HG02884 (cell line): ENCODE measurements around the gene ATF2.
A peak's percentile ranks its signal among the peaks of the same experiment; 100 is the strongest.
"Not testable (repeated sequence)": the region's sequence is repeated elsewhere in the genome, so short reads cannot be mapped to it uniquely, and the experiment has no call there.

Experiments
- ATAC-seq: cut with Tn5 transposase; IDR thresholded peaks from one replicate; pipeline ENCODE4 v1.9.1; 2021; ENCODE audit warnings: mild to moderate bottlenecking, moderate library complexity; ENCODE audit not compliant: unreplicated experiment

ATF2 gene

DNA sequence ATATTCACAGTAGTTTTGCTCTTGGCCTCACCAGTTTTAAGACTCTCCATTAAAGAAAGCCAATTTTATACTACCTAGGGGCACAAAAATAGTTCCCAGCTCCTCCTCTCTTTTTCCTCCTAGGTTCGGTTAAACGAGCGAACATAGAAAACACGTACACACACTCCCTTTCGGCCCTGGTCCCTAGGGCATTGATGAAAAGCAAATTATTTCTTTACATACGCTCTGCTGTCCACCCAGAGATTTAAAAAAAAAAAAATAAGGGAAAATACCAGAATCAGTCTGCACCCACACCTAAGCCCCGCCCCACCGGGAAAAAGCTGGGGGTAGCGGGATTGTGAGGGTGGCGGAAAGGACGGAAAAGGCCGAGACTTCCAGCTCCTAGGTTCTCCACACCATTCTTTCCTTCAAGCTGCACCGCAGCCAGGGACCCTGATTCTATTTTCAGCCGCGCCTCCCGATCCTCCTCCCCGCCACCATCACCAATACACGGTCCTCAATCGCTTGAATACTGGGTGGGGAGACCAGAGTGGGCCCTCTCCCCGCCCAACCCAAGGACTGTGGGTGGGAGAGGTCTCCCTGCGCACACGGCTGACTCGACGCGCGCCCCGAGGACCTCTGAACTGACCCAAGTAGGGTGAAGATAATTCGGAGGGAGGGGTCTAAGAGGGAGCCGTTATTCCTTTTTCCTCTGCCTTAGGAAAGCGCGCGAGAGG is 769 bp downstream of the ATF2 start:
- peak; percentile 0 for ATAC-seq

DNA sequence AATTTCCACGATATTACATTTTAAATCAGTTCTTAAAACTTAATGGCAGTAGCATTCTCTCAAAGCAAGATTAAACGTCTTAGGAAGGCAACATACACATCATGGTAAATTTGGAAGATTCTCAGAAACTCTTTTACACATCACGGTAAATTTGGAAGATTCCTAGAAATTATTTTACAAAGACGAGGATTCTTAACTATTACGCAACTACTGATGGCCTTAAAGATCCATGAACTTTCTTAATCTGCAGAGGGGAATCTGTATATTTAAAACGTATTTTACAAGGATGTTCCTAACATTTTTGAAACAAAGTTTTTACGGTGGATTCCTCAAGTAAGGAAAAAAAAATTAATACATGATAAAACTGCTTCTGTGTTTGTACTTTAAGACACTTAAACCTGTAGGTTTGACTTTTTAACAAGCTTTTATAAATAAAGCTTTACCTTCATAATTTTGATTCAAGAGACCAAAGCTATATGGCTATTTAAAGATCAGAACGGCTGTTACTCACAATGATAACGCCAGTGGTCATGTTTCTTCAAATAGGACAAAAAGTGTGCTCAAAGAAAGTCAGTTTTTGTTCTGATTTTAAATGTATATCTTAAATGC is 1.7 kb downstream of the ATF2 start:
- no peak for ATAC-seq

DNA sequence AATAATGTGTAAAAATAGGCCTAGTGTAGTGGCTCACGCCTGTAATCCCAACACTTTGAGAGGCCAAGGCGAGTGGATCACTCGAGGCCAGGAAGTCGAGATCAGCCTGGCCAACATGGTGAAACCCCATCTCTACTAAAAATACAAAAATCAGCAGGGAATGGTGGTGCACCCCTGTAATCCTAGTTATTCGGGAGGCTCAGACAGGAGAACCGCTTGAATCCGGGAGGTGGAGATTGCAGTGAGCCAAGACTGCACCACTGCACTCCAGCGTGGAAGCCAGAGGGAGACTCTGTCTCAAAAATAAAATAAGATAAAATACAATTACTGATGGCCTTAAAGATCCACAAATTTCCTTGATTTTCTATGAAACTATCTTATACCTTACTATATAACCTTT is 3.8 kb downstream of the ATF2 start:
- no peak for ATAC-seq

DNA sequence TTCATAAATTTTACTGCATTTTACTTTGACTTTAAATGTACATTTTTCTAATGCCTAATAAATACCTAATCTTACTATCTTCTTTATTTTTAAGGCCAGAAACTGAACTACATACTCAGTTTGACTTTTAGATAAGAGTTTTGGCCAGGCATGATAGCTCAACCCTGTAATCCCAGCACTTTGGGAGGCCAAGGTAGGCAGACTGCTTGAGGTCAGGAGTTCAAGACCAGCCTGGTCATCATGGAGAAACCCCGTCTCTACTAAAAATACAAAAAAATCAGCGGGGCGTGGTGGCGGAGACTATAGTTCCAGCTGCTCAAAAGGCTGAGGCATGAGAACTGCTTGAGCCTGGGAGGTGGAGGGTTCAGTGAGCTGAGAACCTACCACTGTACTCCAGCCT is 9.1 kb downstream of the ATF2 start:
- ATAC-seq, result no peak

DNA sequence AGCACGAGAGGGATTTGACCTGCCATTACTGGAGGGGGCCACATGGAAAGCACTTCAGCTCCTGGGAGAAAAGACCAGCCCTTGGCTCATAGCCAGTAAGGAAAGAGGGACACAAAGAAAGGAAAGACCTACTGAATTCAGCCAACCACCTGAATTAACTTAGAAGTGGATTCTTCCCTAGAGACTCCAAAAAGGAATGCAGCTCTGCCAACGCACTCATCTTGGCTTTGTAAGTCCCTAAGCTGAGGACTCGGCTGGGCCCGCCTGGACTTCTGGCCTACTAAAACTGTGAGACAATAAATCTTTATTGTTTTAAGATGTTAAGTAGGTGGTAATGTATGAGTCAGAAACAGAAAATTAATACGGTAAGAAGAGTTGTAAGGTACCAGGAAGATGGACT is 11.5 kb downstream of the ATF2 start:
- ATAC-seq, result no peak

DNA sequence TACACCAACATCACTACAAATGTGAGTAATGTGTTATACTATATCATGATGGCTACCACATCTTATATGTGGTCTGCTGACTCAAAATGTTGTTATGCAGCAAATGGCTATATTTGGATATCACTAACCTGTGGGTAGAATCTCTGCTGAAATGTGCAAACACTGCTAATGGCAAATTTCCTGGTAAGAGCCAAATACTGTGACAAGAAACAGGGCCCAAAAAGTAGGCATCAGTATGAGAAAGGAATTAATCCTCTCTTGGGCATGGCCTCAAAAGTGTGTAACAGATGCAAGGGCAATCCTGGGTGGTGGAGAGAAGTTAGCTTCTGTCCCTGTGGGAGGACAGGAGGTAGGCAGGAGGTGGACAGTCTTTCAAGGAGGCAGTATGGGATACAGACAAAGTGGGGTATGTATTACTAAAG is 13.3 kb downstream of the ATF2 start:
- peak; percentile 81 for ATAC-seq

DNA sequence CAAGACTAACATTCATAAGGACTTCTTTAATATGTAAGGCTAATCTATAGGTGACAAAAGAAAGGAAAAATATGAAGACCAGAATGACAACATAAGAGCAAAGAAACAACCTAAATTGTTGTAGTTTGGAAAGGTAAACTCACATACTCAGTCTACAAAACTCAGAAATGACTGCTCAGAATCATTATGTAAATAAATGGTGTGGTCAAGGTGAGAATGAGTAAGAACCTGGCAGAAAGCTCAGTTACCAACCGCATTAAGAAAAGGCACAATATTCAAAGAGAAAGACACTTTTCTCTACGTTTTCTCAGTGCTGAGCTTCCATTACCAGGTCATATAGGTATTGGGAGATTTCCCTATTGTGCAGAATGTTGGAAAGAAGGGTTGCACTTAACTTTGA is 15.8 kb downstream of the ATF2 start:
- peak; percentile 61 for ATAC-seq

DNA sequence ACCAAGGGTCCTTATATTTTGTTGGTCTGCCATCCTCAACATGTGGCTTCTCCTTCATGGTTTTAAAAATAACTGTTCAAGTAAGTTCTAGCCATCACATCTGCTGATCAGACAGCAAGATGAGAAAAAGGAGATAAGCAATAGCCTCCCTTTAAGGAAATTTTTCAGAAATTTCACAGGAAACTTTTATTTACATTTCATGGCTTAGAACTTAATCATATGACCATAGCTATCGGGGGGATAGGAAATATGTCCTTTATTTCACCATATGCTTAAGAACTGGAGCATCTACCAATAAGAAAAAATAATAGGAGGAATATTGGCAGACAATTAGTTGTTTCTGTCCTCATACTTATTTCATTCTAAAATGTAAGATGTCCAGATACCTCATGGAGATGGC is 16.2 kb downstream of the ATF2 start:
- ATAC-seq, result no peak

DNA sequence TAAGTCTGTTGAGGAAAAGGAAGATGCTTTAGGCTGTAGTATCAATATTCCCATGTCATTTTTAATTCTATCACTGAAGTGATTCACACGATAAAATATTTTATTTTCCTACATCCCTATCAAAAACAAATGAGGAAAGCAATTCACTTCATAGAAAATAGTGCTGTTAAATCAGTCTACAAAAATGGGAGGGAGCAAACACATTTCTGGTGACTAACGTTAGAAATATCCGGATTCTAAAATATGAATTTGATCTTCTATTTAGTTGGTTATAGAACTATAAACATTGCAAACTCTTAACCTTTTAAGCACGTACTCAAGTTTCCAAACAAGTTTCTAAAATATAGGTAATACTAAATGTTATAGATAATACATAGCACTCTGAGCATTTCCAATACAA is 20.8 kb downstream of the ATF2 start:
- no peak for ATAC-seq

DNA sequence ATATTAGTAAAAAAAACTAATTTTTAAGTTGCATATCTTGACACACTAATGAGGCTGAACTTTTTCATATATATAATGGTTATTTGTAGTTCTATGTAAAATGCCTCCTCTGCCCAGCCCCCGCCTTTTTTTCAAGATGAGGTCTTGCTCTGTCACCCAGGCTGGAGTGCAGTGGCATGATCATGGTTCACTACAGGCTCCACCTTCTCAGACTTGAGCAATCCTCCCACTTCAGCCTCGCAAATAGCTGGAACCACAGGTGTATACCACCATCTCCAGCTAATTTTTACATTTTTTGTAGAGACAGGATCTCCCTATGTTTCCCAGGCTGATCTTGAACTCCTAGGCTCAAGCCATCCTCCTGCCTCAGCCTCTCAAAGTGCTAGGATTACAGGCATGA is 24.3 kb downstream of the ATF2 start:
- no peak for ATAC-seq

DNA sequence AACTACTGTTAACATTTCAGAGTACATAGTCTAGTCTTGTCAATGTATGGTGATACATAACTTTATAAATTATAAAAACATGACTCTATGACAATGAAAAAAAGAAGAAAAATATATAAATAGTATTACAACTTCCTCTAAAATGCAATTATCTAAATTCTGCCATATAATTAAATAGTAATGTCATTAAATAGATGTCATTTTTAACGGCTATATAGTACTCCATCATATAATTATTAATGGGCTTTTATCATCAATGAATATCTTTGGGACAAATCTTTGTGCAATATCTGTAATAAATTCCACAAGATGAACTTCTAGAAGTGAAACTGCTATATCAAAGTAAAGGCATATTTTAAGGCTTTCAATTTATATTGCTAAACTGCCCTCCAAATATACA is 24.8 kb downstream of the ATF2 start:
- no peak for ATAC-seq

DNA sequence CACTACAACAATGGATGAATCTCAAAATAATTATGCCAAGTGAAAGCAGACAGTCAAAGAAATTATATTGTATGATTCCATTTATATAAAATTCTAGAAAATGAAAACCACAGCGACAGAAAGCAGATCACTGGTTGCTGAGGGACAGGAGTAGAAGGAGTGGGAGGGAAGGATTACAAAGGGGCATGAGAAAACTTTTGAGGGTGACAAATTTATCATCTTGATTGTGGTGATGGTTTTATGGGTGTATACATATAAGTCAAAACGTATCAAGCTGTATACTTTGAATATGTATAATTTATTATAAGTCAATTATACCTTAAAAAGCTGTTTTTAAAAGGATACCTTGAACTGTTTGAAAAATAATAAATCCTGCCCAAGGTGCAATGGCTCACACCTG is 27.7 kb downstream of the ATF2 start:
- no peak for ATAC-seq

DNA sequence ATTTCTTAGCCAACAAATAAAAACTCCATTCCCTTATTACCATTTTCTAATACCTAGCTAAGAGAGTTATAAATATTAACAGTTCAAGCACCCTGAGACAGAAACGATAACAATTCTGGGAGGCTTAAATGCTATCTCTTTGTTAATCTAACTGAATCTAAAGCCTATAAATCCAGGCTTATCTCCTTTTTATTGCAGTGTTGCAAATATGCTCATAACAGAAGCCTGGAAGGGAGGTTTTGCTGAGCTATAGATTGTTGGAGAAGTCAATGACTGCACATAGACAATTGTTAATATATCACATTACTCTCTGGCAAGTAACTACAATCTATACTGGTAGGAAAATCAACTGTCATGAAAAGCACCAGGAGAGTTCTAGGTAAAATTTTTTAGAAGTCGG is 30.2 kb downstream of the ATF2 start:
- no peak for ATAC-seq

DNA sequence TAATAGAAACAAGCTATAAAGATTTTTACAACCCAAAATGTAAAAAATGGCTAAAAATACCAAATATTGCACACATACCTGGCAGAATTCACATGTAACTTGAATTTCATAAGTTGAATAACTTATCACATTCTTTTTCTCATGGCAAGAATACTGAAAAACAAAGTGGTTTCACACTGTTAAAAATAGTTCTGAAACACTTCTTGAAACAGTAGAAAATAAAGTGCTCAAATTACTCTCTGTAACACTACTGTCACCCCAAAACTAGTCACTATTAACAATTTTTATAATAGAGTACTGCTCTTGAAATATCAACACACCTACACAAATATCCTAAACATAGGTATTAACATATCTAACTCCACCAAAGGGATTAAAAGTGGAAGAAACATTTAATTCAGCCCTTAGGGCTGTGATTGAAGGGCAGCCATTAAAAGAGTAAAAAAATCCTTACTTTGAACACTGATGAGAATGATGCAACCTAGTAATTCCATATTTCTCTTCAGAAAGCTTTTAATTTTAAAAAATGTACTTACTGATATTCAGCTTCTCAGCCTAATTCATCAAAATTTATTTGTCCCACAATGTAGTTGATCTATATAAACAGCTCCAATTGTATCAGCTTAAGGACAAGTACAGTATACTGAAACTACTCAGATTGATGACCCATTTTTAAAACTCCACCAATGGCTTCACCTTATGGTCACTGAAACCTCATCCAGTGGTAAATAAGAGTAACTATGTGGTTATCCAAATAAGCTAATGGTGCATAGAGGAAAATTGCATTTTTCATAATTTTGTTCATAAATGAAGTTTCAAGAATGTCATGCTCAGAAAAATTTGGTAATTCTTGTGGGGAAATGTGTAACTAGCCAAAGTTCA is 31.4 kb downstream of the ATF2 start:
- ATAC-seq, result peak; percentile 66

DNA sequence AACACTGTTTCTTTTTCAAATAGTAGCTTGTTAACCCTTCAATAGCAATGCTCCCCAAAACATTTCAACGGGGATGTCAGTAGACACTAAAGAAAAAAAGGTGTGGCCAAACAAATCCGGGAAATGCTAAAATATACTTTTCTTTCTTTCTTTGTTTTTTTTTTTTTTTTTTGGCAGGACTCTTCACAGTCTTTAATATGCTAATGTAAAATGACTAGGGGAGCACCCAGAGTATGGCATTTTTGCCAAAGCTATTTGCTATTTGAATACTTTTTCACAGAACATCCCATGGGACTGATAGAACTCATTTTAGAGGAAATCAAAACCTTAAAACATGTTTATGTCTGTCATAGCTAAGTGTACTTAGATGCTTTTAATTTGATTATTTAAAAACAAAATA is 32.1 kb downstream of the ATF2 start:
- no peak for ATAC-seq

DNA sequence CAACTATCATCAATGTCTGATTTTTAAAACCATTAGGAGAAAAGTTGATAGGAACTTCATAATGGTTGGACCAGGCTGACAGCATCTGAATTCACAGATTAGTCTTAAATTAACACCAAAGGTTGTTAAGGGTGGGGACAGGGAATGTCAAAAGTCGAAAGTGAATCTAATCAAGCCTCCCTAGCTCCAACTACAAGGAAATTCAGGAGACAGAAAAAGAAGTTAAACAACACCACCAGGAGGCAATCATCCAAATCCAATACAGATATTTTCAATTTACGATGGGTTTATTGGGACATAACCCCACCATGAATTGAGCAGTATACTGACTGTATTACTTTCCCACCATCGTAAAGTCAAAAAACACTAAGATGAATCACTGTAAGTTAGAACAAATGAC is 32.8 kb downstream of the ATF2 start:
- ATAC-seq, result no peak

DNA sequence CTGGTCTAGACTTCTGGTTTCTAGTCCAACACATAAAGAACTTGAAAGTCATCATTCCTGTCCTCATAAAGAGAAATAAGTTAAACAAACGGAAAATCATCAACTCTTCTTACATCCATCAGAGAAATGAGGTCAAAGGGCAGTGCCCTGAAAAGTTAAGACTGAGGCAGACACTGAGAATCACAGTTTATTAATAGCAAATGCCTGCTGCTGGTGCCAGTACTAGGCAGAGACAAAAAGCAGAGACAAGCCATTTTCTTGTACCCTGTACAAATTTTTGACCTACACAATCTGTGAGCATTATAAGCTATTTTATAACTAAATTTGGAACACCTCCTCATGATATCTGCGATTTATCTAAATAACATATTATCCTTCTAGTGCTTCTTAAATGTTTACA is 36.8 kb downstream of the ATF2 start:
- no peak for ATAC-seq

DNA sequence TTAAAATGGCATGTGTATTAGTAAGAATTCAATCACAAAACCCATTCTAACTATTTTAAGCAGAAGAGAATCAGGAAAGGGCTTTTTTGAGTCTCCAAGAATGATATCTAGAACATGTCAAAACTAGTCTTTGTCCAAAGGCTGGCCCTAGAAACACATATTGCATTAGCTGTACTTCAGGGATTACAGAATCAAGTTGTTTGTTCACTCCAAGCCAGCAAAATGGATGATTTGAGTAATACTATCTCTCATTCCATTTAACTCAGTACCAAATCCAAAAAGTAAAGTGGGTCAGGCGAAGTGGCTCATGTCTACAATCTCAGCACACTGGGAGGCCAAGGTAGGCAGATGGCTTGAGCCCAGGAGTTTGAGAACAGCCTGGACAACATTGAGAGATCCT is 41.3 kb downstream of the ATF2 start:
- no peak for ATAC-seq

DNA sequence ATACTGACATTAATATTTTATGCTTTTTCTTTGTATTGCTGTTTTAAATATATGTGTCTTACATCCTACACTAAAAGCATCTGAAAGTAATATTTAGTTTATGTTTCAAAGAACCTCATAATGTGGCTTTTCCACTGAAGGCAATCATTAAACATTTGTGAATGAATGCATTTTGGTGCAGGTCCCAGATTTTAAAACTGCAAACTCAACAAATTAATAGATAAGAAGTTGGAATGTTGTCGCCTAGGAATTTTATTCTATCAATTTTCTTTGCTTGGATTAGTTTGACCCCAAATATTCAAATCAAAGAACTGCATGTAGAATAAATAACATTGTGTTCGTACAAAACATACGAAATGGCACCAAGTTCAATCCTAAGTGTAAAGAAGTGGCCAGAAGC is 44.7 kb downstream of the ATF2 start:
- ATAC-seq, result no peak

DNA sequence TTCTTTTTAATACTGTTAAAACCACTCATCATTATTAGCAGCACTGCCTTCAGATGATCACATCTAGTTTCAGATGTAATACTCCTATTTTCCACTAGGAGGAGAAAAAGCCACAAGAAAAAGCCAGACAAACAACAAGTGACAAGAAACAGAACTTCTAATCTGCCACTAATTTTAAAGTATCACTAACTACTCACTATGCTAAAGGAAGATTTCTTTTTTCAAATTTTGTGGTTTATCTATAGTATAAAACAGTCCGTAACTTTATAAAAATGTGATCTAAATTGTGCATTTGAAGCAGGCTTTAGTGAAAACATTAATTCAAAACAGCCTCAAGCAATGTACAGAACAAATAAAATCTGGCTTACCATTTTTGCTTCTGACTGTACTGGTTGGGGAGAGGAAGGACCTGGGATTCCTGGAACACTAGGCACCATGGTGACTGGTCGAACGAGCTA is 56.8 kb downstream of the ATF2 start:
- ATAC-seq, result peak; percentile 55

DNA sequence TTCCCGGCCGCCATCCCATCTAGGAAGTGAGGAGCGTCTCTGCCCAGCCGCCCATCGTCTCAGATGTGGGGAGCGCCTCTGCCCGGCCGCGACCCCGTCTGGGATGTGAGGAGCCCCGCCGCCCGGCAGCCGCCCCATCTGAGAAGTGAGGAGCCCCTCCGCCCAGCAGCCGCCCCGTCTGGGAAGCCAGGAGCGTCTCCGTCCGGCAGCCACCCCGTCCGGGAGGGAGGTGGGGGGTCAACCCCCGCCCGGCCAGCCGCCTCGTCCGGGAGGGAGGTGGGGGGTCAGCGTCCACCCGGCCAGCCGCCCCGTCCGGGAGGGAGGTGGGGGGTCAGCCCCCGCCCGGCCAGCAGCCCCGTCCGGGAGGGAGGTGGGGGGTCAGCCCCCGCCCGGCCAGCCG is 59.9 kb downstream of the ATF2 start:
- ATAC-seq, result not testable (repeated sequence)

DNA sequence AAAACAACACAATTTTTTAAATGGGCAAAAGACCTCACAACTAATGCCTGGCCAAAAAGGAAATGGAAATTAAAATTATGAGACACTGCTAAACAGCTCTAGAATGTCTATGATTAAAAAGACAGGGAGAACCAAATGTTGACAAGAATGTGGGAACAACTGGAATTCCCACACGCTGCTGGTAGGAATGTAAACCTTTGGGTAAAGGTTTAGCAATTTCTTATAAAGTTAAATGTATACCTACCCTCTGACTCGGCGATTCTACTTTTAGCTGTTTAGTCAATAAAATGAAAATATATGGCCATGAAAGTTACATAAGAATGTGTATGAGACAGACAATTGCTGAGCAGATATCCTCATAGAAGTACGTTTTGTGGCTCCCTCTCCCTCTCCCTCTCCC is 60.9 kb downstream of the ATF2 start:
- no peak for ATAC-seq
